HG03520 (cell line): ENCODE results near the gene LRRC26.

Source experiments
- ATAC-seq: cut with Tn5 transposase; IDR thresholded peaks from one replicate; pipeline ENCODE4 v1.9.1; 2021; ENCODE audit warnings: mild to moderate bottlenecking, moderate library complexity; ENCODE audit not compliant: unreplicated experiment

LRRC26 gene

GRCh38 chr9:137169896-137170358 lies at the start of gene LRRC26:
TSS of gene LRRC26 (minus strand) at chr9:137170051. CDS start at chr9:137169943, 108 bp downstream.
- ATAC-seq = no peak

- no peak for ATAC-seq
Observed at GRCh38 chr9:137218754-137219271, 49.0 kb upstream of the LRRC26 start.

GRCh38 chr9:137218212-137218753 lies 48.4 kb upstream of the LRRC26 start:
- no peak for ATAC-seq

GRCh38 chr9:137217276-137218211 lies 47.7 kb upstream of the LRRC26 start:
- ATAC-seq = no peak

- no peak for ATAC-seq
Observed at GRCh38 chr9:137216188-137216965, 46.5 kb upstream of the LRRC26 start.

- ATAC-seq = no peak
Observed at GRCh38 chr9:137215196-137215986, 45.5 kb upstream of the LRRC26 start.

GRCh38 chr9:137214620-137215019 lies 44.8 kb upstream of the LRRC26 start:
- ATAC-seq = no peak

GRCh38 chr9:137213160-137214060 lies 43.6 kb upstream of the LRRC26 start:
- no peak for ATAC-seq

- ATAC-seq = no peak
Observed at GRCh38 chr9:137212520-137212919, 42.7 kb upstream of the LRRC26 start.

- no peak for ATAC-seq
Observed at GRCh38 chr9:137211532-137211931, 41.7 kb upstream of the LRRC26 start.

- ATAC-seq = no peak
Observed at GRCh38 chr9:137206602-137207001, 36.8 kb upstream of the LRRC26 start.

- peak; percentile 34 for ATAC-seq
Observed at GRCh38 chr9:137205126-137206069, 35.5 kb upstream of the LRRC26 start, which contains the start of the genes NDOR1 and TMEM203. TSS of gene NDOR1 (plus strand) at chr9:137205700. CDS start at chr9:137205778, 78 bp downstream. TSS of gene TMEM203 (minus strand) at chr9:137205648. CDS start at chr9:137205414, 234 bp downstream.

GRCh38 chr9:137204731-137205125 lies 34.9 kb upstream of the LRRC26 start:
- no peak for ATAC-seq

GRCh38 chr9:137202966-137203365 lies 33.1 kb upstream of the LRRC26 start:
- no peak for ATAC-seq

- no peak for ATAC-seq
Observed at GRCh38 chr9:137201205-137201868, 31.5 kb upstream of the LRRC26 start.

GRCh38 chr9:137200311-137201204 lies 30.7 kb upstream of the LRRC26 start, which contains the start of gene TPRN:
TSS of gene TPRN (minus strand) at chr9:137200741. CDS start at chr9:137200711, 30 bp downstream.
- peak; percentile 80 for ATAC-seq
